SK-N-SH treated with all-trans-retinoic acid at 6 μM for 48 hours (cell line): Measurements from ENCODE around the gene BCAS2.

Source experiments
- ATAC-seq: fragments of 200-7000 bp; cut with Tn5 transposase; 3 replicates; pipeline ENCODE4 v1.9.1; 2020; ENCODE audit warnings: mild to moderate bottlenecking, moderate library complexity
- BACH2 ChIP-seq: fragments of 250-450 bp; sonication (Bioruptor Pico); IDR thresholded peaks from 2 replicates; pipeline ENCODE4 v1.9.0; 2021; ENCODE audit warnings: mild to moderate bottlenecking, borderline replicate concordance
- CSDC2 ChIP-seq: fragments of 250-450 bp; sonication (Bioruptor Pico); IDR thresholded peaks from 2 replicates; pipeline ENCODE4 v1.5.0; 2020; ENCODE audit warnings: mild to moderate bottlenecking, moderate library complexity
- ESRRG ChIP-seq: fragments of 250-450 bp; sonication (Bioruptor Pico); IDR thresholded peaks from 2 replicates; pipeline ENCODE4 v1.6.1; 2021; ENCODE audit warnings: mild to moderate bottlenecking
- GLIS3 ChIP-seq: fragments of 250-450 bp; sonication (Bioruptor Pico); IDR thresholded peaks from 2 replicates; pipeline ENCODE4 v1.5.0; 2020; ENCODE audit warnings: mild to moderate bottlenecking, moderate library complexity
- ISL1 ChIP-seq: fragments of 250-450 bp; sonication (Bioruptor Pico); IDR thresholded peaks from 2 replicates; pipeline ENCODE4 v2.1.2; 2022; ENCODE audit warnings: mild to moderate bottlenecking, moderate library complexity
- OSR1 ChIP-seq: fragments of 250-450 bp; sonication (Bioruptor Pico); IDR thresholded peaks from 2 replicates; pipeline ENCODE4 v1.8.0; 2022; ENCODE audit warnings: moderate library complexity, mild to moderate bottlenecking, inconsistent platforms
- PPARA ChIP-seq: fragments of 250-450 bp; sonication (Bioruptor Pico); IDR thresholded peaks from 2 replicates; pipeline ENCODE4 v1.5.0; 2020; ENCODE audit warnings: mild to moderate bottlenecking, borderline replicate concordance
- SNAI2 ChIP-seq: fragments of 250-450 bp; sonication (Bioruptor Pico); IDR thresholded peaks from 2 replicates; pipeline ENCODE4 v1.5.0; 2020; ENCODE audit warnings: mild to moderate bottlenecking, moderate library complexity
- TCF4 ChIP-seq: fragments of 250-450 bp; sonication (Bioruptor Pico); IDR thresholded peaks from 2 replicates; pipeline ENCODE4 v1.8.0; 2021; ENCODE audit warnings: mild to moderate bottlenecking, moderate library complexity, borderline replicate concordance
- TOX ChIP-seq: fragments of 250-450 bp; sonication (Bioruptor Pico); IDR thresholded peaks from 2 replicates; pipeline ENCODE4 v1.8.0; 2021; ENCODE audit warnings: mild to moderate bottlenecking, moderate library complexity, borderline replicate concordance
- ZC3H10 ChIP-seq: fragments of 250-450 bp; sonication (Bioruptor Pico); IDR thresholded peaks from 2 replicates; pipeline ENCODE4 v1.5.1; 2021; ENCODE audit warnings: mild to moderate bottlenecking, moderate library complexity
- ZFP3 ChIP-seq: fragments of 250-450 bp; sonication (Bioruptor Pico); IDR thresholded peaks from 2 replicates; pipeline ENCODE4 v1.5.0; 2020; ENCODE audit warnings: mild to moderate bottlenecking, moderate library complexity
- ZFP30 ChIP-seq: fragments of 450-650 bp; formaldehyde crosslinking; IDR thresholded peaks from 2 replicates; pipeline ENCODE4 v1.5.0; 2022; ENCODE audit warnings: mild to moderate bottlenecking, moderate library complexity
- ZNF565 ChIP-seq: fragments of 450-650 bp; formaldehyde crosslinking; conservative IDR thresholded peaks from 2 replicates; pipeline ENCODE4 v1.5.0; 2020; ENCODE audit warnings: low read depth, mild to moderate bottlenecking, moderate library complexity
- ZNF70 ChIP-seq: fragments of 450-650 bp; formaldehyde crosslinking; IDR thresholded peaks from 2 replicates; pipeline ENCODE4 v1.5.0; 2020; ENCODE audit warnings: mild to moderate bottlenecking, moderate library complexity
- ZNF8 ChIP-seq: fragments of 450-650 bp; formaldehyde crosslinking; IDR thresholded peaks from 2 replicates; pipeline ENCODE4 v1.5.0; 2020; ENCODE audit warnings: mild to moderate bottlenecking, moderate library complexity
- TF ChIP-seq, protein P1 (sequence below): fragments of 250-450 bp; sonication (Bioruptor Pico); IDR thresholded peaks from 2 replicates; pipeline ENCODE4 v1.8.0; 2021; ENCODE audit warnings: low read depth, mild to moderate bottlenecking, moderate library complexity, borderline replicate concordance
- TF ChIP-seq, protein P2 (sequence below): fragments of 250-450 bp; sonication (Bioruptor Pico); IDR thresholded peaks from 2 replicates; pipeline ENCODE4 v1.5.1; 2021; ENCODE audit warnings: mild to moderate bottlenecking, moderate library complexity
- TF ChIP-seq, protein P3 (sequence below): fragments of 250-450 bp; sonication (Bioruptor Pico); IDR thresholded peaks from 2 replicates; pipeline ENCODE4 v1.5.1; 2020; ENCODE audit warnings: low read depth, mild to moderate bottlenecking, moderate library complexity
- TF ChIP-seq, protein P4 (sequence below): fragments of 250-450 bp; sonication (Bioruptor Pico); IDR thresholded peaks from 2 replicates; pipeline ENCODE4 v1.8.0; 2020; ENCODE audit warnings: mild to moderate bottlenecking, moderate library complexity, borderline replicate concordance
- TF ChIP-seq, protein P5 (sequence below): fragments of 250-450 bp; sonication (Bioruptor Pico); IDR thresholded peaks from 2 replicates; pipeline ENCODE4 v1.5.0; 2020; ENCODE audit warnings: mild to moderate bottlenecking, moderate library complexity

BCAS2 gene

DNA sequence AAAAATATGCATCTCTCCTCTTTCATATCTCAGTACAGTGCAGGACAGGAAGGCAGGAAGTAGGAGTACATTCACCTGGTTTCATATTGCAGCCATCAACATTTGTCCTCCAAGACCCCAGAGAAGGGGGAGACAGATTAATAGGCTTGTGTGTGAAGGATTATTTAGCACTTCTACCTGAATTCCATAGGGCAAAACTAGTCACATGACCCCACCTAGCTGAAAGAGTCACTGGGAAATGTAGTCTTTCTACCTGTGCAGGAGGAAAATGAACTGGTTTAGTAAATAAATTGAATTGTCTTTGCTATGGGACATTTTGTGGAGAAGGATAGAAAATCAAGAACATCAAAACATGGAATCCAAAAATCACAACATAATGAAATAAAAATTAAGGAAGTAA lies 56.5 kb downstream of the BCAS2 start:
- ATAC-seq: no peak; the same call in 2 of the 3 replicates
- TF ChIP-seq ZC3H10 (CRISPR knock-in tag) (no peak), TOX (CRISPR knock-in tag) (no peak), ZNF8 (no peak), ISL1 (CRISPR knock-in tag) (no peak), CSDC2 (CRISPR knock-in tag) (no peak), ESRRG (no peak), ZNF565 (CRISPR knock-in tag) (no peak), BACH2 (CRISPR knock-in tag) (no peak), TCF4 (CRISPR knock-in tag) (no peak), GLIS3 (no peak), OSR1 (CRISPR knock-in tag) (no peak)
- TF ChIP-seq, protein P1, sequence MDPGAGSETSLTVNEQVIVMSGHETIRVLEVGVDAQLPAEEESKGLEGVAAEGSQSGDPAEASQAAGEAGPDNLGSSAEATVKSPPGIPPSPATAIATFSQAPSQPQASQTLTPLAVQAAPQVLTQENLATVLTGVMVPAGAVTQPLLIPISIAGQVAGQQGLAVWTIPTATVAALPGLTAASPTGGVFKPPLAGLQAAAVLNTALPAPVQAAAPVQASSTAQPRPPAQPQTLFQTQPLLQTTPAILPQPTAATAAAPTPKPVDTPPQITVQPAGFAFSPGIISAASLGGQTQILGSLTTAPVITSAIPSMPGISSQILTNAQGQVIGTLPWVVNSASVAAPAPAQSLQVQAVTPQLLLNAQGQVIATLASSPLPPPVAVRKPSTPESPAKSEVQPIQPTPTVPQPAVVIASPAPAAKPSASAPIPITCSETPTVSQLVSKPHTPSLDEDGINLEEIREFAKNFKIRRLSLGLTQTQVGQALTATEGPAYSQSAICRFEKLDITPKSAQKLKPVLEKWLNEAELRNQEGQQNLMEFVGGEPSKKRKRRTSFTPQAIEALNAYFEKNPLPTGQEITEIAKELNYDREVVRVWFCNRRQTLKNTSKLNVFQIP (CRISPR knock-in tag): no peak
- TF ChIP-seq, protein P2, sequence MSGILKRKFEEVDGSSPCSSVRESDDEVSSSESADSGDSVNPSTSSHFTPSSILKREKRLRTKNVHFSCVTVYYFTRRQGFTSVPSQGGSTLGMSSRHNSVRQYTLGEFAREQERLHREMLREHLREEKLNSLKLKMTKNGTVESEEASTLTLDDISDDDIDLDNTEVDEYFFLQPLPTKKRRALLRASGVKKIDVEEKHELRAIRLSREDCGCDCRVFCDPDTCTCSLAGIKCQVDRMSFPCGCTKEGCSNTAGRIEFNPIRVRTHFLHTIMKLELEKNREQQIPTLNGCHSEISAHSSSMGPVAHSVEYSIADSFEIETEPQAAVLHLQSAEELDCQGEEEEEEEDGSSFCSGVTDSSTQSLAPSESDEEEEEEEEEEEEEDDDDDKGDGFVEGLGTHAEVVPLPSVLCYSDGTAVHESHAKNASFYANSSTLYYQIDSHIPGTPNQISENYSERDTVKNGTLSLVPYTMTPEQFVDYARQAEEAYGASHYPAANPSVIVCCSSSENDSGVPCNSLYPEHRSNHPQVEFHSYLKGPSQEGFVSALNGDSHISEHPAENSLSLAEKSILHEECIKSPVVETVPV (CRISPR knock-in tag): no peak
- TF ChIP-seq, all 23 proteins: peak for 0

DNA sequence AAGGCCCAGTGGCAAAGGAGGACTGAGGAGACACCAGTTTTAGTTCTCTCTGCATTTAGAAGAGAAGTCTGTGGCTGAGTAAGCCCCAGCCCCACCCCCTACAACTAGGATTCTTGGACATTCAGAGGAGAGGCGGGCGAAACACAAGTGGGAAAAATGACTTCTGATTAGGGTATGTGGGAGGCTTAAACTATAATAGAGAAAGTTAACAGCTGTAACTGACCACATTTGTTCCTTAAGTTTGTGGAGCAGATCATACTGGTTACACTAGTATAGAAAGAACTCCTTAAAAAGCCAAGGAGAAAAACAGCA lies 59.2 kb downstream of the BCAS2 start:
- TF ChIP-seq ZNF70 (no peak), ISL1 (CRISPR knock-in tag) (no peak), ZFP3 (no peak), TOX (CRISPR knock-in tag) (no peak), ESRRG (no peak), BACH2 (CRISPR knock-in tag) (no peak), SNAI2 (CRISPR knock-in tag) (no peak), ZNF565 (CRISPR knock-in tag) (no peak), ZNF8 (no peak), OSR1 (CRISPR knock-in tag) (no peak)
- TF ChIP-seq, protein P3, sequence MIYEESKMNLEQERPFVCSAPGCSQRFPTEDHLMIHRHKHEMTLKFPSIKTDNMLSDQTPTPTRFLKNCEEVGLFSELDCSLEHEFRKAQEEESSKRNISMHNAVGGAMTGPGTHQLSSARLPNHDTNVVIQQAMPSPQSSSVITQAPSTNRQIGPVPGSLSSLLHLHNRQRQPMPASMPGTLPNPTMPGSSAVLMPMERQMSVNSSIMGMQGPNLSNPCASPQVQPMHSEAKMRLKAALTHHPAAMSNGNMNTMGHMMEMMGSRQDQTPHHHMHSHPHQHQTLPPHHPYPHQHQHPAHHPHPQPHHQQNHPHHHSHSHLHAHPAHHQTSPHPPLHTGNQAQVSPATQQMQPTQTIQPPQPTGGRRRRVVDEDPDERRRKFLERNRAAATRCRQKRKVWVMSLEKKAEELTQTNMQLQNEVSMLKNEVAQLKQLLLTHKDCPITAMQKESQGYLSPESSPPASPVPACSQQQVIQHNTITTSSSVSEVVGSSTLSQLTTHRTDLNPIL: no peak
- TF ChIP-seq, protein P2 (CRISPR knock-in tag): no peak
- TF ChIP-seq, protein P1 (CRISPR knock-in tag): no peak
- no peak for ATAC-seq

DNA sequence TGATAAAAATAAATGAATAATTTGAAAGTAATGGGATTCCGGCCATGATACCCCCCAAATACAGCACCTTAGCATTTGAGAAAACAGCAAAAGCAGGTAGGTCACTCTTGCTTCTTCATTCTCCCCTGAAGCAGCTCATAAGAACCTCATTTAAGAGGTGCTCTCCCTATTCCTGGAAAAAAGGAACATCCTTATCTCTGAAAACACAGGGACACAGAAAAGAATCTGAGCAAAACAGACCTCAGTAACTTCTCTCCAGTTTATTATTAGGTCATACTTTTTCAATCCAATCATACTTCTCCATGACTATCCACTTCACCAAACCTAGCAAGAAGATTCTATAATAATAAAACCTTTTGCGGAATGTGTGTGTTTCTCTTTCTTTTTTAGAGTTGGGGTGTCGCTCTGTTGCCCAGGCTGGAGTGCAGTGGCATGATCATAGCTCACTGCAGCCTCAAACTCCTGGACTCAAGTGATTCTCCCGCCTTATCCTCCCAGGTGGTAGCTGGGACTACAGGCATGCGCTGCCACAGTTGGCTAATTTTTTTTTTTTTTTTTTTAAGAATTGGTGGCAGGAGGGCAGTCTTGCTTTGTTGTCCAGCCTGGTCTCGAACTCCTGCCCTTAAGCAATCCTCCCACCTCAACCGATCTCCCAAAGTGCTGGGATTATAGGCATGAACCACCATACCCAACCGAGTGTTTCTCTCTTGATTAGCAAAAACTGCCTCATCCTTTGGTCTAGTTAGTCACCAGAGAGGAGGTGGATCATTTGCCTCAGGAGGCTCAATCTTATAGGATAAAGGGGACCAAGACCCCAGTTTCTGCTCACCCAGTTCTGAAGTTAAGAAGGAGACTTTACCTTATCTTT lies 59.8 kb downstream of the BCAS2 start:
- no peak for ATAC-seq
- no peak for TF ChIP-seq PPARA (CRISPR knock-in tag)
- TF ChIP-seq, protein P4, sequence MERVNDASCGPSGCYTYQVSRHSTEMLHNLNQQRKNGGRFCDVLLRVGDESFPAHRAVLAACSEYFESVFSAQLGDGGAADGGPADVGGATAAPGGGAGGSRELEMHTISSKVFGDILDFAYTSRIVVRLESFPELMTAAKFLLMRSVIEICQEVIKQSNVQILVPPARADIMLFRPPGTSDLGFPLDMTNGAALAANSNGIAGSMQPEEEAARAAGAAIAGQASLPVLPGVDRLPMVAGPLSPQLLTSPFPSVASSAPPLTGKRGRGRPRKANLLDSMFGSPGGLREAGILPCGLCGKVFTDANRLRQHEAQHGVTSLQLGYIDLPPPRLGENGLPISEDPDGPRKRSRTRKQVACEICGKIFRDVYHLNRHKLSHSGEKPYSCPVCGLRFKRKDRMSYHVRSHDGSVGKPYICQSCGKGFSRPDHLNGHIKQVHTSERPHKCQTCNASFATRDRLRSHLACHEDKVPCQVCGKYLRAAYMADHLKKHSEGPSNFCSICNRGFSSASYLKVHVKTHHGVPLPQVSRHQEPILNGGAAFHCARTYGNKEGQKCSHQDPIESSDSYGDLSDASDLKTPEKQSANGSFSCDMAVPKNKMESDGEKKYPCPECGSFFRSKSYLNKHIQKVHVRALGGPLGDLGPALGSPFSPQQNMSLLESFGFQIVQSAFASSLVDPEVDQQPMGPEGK (CRISPR knock-in tag): no peak
- TF ChIP-seq, protein P5, sequence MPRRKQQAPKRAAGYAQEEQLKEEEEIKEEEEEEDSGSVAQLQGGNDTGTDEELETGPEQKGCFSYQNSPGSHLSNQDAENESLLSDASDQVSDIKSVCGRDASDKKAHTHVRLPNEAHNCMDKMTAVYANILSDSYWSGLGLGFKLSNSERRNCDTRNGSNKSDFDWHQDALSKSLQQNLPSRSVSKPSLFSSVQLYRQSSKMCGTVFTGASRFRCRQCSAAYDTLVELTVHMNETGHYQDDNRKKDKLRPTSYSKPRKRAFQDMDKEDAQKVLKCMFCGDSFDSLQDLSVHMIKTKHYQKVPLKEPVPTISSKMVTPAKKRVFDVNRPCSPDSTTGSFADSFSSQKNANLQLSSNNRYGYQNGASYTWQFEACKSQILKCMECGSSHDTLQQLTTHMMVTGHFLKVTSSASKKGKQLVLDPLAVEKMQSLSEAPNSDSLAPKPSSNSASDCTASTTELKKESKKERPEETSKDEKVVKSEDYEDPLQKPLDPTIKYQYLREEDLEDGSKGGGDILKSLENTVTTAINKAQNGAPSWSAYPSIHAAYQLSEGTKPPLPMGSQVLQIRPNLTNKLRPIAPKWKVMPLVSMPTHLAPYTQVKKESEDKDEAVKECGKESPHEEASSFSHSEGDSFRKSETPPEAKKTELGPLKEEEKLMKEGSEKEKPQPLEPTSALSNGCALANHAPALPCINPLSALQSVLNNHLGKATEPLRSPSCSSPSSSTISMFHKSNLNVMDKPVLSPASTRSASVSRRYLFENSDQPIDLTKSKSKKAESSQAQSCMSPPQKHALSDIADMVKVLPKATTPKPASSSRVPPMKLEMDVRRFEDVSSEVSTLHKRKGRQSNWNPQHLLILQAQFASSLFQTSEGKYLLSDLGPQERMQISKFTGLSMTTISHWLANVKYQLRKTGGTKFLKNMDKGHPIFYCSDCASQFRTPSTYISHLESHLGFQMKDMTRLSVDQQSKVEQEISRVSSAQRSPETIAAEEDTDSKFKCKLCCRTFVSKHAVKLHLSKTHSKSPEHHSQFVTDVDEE (CRISPR knock-in tag): no peak
- TF ChIP-seq, protein P3: no peak
- no peak for TF ChIP-seq ISL1 (CRISPR knock-in tag)
- no peak for TF ChIP-seq ZFP30
- no peak for TF ChIP-seq ZNF8
- TF ChIP-seq ZFP3: no peak
- no peak for TF ChIP-seq ZNF565 (CRISPR knock-in tag)
- no peak for TF ChIP-seq TOX (CRISPR knock-in tag)
